NB4 (cell line): ENCODE results near the gene ROPN1.

Source experiments
- CTCF ChIP-seq: IDR thresholded peaks from one replicate; pipeline ENCODE4 v1.5.1; 2012; ENCODE audit warnings: low read depth, low read length
- MAX ChIP-seq: IDR thresholded peaks from 2 replicates; pipeline ENCODE4 v1.6.1; 2011; ENCODE audit warnings: low read depth, low read length
- POLR2A ChIP-seq: IDR thresholded peaks from 2 replicates; pipeline ENCODE4 v1.6.1; 2011; ENCODE audit warnings: mild to moderate bottlenecking; ENCODE audit not compliant: insufficient read length; ENCODE audit errors: extremely low read depth

GRCh38 chr3:123935830-123936229 is 56.1 kb downstream of the ROPN1 start:
- TF ChIP-seq CTCF (no peak), POLR2A (no peak), MAX (no peak)
